ENCODE data around the gene FAM168A. TPM values are rescaled to one million over a fixed set of nuclear protein-coding genes. Genes with fewer than 3 reads are reported as not detected.

FAM168A gene
- total RNA-seq, 4 donors from 2014 or later: 31.1 to 50.8 (median 41.1) TPM

GRCh38 chr11:73398132-73398526 lies 199.8 kb downstream of the FAM168A start:
- intact Hi-C loops (cut with DNase I): loop anchor here (10.0 kb wide), 1 partner anchor 213 kb away; no protein-coding TSS in a partner anchor
- TF ChIP-seq EP300 (IDR thresholded peaks at IDR 0.05) (no peak), CTCF (IDR thresholded peaks at IDR 0.05) (no peak), POLR2AphosphoS5 (IDR thresholded peaks at IDR 0.05) (no peak)
- no peak overlapping the region for H3K4me3 ChIP-seq
- no peaks in the 10 kb centered on the region for H3K9me3 ChIP-seq
- peaks cover 4 to 20% (median 10%) of the 10 kb centered on the region in 4 donors for H3K4me1 ChIP-seq
- WGBS: 73% methylated on average over 5 of the region's 5 CpGs
- H3K27ac ChIP-seq (replicated peaks in 1 of 4): no peak overlapping the region
- DNase-seq (ENCODE audit: extremely low spot score): no peak
- no peaks in the 10 kb centered on the region for H3K27me3 ChIP-seq
- H3K36me3 ChIP-seq: peaks cover 0 to 4% (median 1%) of the 10 kb centered on the region in 4 donors

- Histone ChIP-seq H3K27me3 (no peaks in the 10 kb centered on the region), H3K9me3 (no peaks in the 10 kb centered on the region), H3K36me3 (peaks cover 0 to 4% (median 1%) of the 10 kb centered on the region in 4 donors), H3K4me1 (peaks cover 4 to 22% (median 10%) of the 10 kb centered on the region in 4 donors), H3K27ac (replicated peaks in 1 of 4) (no peak overlapping the region), H3K4me3 (no peak overlapping the region)
- TF ChIP-seq CTCF (IDR thresholded peaks at IDR 0.05) (no peak), EP300 (IDR thresholded peaks at IDR 0.05) (no peak), POLR2A (IDR thresholded peaks at IDR 0.05; ENCODE audit: low read depth) (no peak), POLR2AphosphoS5 (IDR thresholded peaks at IDR 0.05) (no peak)
- 88% methylated on average over 5 of the region's 8 CpGs for WGBS
- intact Hi-C loops (cut with DNase I): loop anchor here (10.0 kb wide), 1 partner anchor 213 kb away; no protein-coding TSS in a partner anchor
- DNase-seq (ENCODE audit: extremely low spot score): no peak
These were observed 200.3 kb downstream of the FAM168A start for GRCh38 chr11:73397468-73398131.

- peaks cover 0 to 4% (median 1%) of the 10 kb centered on the region in 4 donors for H3K36me3 ChIP-seq
- no peak for DNase-seq (ENCODE audit: extremely low spot score)
- TF ChIP-seq EP300 (IDR thresholded peaks at IDR 0.05) (no peak), POLR2AphosphoS5 (IDR thresholded peaks at IDR 0.05) (no peak), CTCF (IDR thresholded peaks at IDR 0.05) (no peak), POLR2A (IDR thresholded peaks at IDR 0.05; ENCODE audit: low read depth) (no peak)
- WGBS: 79% methylated on average over 7 of the region's 7 CpGs
- H3K27ac ChIP-seq (replicated peaks in 1 of 4): no peak overlapping the region
- peaks cover 4 to 22% (median 10%) of the 10 kb centered on the region in 4 donors for H3K4me1 ChIP-seq
- intact Hi-C loops (cut with DNase I): loop anchor here (10.0 kb wide), 1 partner anchor 212 kb away; no protein-coding TSS in a partner anchor
- no peak overlapping the region for H3K4me3 ChIP-seq
- H3K9me3 ChIP-seq: no peaks in the 10 kb centered on the region
- no peaks in the 10 kb centered on the region for H3K27me3 ChIP-seq
These were observed 200.9 kb downstream of the FAM168A start for GRCh38 chr11:73396985-73397384.

GRCh38 chr11:73396251-73396930 lies 201.5 kb downstream of the FAM168A start:
- 87% methylated on average over 6 of the region's 6 CpGs for WGBS
- intact Hi-C loops (cut with DNase I): loop anchor here (10.0 kb wide), 1 partner anchor 212 kb away; no protein-coding TSS in a partner anchor
- Histone ChIP-seq H3K9me3 (no peaks in the 10 kb centered on the region), H3K36me3 (peaks cover 0 to 4% (median 1%) of the 10 kb centered on the region in 4 donors), H3K4me3 (no peak overlapping the region), H3K4me1 (peaks cover 4 to 22% (median 10%) of the 10 kb centered on the region in 4 donors), H3K27me3 (no peaks in the 10 kb centered on the region), H3K27ac (replicated peaks in 1 of 4) (no peak overlapping the region)
- TF ChIP-seq POLR2AphosphoS5 (IDR thresholded peaks at IDR 0.05) (no peak), EP300 (IDR thresholded peaks at IDR 0.05) (no peak), CTCF (IDR thresholded peaks at IDR 0.05) (no peak), POLR2A (IDR thresholded peaks at IDR 0.05; ENCODE audit: low read depth) (no peak)
- DNase-seq (ENCODE audit: extremely low spot score): no peak

All from esophagus muscularis mucosa (tissue), 4 donors.